OCI-LY1 (cell line): Measurements from ENCODE around the gene CSF3R.

ENCODE experiments used
- CTCF ChIP-seq: fragments of 200-600 bp; sonication (generic), shearing (Covaris generic); IDR thresholded peaks from 2 replicates; pipeline ENCODE4 v1.5.1; 2017; ENCODE audit warnings: mild to moderate bottlenecking, antibody characterized with exemption, low read length, moderate library complexity, mixed read lengths
- EZH2 ChIP-seq: fragments of 200-600 bp; sonication (generic), shearing (Covaris generic); IDR thresholded peaks from 2 replicates; pipeline ENCODE4 v1.8.0; 2017; ENCODE audit warnings: borderline replicate concordance, mixed run types, mild to moderate bottlenecking, antibody characterized with exemption, low read length, moderate library complexity, mixed read lengths

- no peak for TF ChIP-seq CTCF
- no peak for TF ChIP-seq EZH2
Observed at GRCh38 chr1:36492491-36492890, 9.8 kb upstream of the CSF3R start.
